Hepatic stellate cell (primary cell): ENCODE data around the gene FAM3D.
"Not testable (repeated sequence)": the region's sequence is repeated elsewhere in the genome, so short reads cannot be mapped to it uniquely, and the experiment has no call there.

ENCODE experiments used
- DNase-seq: peaks from one replicate; pipeline ENCODE4 v3.0.0; 2011; ENCODE audit warnings: low spot score

Gene FAM3D, protein sequence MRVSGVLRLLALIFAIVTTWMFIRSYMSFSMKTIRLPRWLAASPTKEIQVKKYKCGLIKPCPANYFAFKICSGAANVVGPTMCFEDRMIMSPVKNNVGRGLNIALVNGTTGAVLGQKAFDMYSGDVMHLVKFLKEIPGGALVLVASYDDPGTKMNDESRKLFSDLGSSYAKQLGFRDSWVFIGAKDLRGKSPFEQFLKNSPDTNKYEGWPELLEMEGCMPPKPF

DNA sequence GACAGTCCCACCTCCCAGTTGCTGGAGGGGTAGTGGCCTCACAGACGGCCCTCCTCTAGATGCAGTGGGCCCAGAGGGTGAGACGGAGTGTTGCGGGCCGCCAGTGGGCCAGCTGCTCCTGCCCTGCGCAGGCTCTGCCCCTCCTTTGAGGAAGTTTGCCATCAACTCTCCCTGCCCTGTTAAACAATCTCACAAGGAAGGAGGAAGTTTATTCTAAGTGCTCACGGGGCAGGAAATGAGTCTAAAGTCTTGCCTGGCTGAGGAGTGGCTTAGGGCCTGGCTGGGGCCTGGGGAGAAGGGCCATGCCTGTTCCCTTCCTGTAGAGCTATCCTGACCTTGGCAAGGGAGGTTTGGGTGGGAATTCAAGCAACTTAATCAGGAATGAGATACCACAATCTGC is at the start of gene FAM3D:
Gene FAM3D, minus strand, starts transcription at position 92 of the 400 bp plus-strand sequence. CDS start 11,211 bp downstream, outside the sequence.
- DNase-seq = no peak

DNA sequence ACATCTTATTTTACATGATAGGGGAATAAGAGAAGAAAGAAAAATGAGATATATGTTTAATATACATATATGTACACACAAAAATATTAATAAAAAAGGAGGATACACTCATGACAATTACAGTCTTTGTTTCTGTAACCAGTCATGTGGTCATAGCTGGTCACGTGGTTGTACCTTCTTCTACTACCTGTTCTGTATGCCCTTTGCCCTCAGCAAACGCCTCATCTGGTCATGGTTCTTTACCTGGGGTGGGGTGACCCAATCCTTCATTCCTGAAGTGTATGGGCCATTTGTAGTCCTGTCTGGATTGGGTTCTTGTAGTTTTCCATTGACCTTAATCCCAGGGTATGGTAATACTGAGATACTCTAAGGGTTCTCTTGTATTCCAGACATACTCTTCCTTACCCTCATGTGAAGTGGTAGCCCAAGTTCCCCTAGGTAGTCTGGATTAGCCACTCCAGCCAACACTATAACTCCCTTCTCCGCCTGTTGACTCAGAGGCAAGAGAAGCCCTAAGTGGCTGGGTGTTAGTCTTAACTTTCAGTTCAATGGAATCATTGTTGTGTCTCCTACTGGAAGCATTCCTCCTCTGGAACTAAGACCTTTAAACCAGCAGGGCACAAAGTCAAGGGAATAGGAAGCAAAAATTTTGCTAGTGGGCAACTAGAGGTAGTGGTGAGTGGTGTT is 47.3 kb upstream of the FAM3D start:
- no peak for DNase-seq

DNA sequence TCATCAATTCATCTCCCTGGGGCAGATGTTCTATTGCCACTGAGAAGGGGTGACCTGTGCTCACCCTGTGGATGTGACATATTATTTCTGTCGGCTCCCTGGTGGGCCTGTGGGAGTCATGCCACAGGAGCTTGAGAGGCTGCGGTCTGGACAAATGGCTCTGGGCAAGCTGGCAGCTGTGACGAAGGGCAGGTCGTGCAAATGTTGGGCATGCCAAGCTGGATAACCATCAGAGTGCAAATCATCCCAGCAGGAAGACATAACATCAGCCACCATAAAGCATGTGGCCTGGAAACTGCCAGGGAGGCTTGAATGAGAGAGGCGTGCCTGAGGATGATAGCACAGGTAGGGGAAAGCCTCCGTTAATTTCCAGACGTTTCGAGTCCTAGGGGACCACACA is 45.3 kb upstream of the FAM3D start:
- no peak for DNase-seq

DNA sequence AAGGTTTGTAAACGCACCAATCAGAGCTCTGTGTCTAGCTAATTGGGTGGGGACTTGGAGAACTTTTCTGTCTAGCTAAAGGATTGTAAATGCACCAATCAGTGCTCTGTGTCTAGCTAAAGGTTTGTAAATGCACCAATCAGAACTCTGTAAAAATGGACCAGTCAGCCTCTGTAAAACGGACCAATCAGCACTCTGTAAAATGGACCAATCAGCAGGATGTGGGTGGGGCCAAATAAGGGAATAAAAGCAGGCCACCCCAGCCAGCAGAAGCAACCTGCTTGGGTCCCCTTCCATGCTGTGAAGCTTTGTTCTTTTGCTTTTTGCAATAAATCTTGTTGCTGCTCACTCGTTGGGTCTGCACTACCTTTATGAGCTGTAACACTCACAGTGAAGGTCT is 42.4 kb upstream of the FAM3D start:
- DNase-seq = not testable (repeated sequence)

DNA sequence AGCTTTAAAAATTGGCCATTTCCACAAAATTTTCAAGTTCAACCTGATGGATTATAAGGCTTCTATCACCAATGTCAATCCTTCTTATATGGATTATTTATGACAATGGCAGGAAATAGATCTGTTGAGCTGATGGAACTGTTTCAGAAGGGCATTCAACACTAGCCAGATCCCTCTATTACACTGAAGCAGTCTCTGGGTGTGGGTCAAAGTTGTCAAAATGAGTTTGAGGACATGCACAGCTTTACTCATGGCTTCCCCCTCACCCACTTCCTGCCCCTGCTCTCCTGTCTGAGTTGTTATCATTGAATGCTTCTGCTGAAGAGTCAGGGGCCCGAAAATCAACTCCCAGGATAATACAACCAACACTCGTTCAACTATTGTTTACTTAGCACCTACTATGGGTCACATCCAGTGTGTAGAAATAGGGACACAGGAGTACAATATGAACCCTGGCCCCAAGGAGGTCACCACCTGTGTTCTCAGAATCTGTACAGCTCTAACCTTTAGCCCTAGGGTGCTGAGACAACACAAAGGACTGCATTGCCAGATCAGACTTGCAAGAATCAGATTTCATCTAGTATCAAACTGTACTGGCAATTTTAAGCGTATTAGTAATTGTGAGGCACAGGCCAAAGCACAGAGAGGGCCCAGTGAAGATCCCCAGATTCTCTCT is 41.7 kb upstream of the FAM3D start:
- no peak for DNase-seq

DNA sequence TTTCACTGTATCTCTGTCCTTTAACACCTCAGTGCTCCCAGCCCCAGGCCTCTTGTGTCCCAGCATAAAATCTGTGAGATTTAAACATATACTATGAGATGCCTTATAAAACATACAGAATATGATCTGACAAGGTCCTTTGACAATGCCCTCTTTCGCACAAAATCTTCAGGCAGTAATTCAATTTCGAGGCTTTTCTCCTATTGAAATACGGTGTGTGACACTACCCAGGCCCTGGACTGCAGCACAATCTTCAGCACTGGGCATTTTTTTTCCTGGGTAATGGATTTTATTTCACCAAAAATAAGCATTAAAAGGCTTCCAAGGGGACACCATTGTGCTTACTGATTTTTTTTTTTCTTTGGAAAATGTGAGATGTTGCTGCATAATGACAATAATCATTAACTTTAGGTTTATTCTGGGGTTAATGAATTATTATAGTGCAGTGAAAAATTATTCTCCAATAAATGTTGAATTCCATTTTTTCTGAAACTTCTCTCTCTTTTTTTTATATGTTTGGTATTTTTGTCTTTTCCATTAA is 40.9 kb upstream of the FAM3D start:
- no peak for DNase-seq

DNA sequence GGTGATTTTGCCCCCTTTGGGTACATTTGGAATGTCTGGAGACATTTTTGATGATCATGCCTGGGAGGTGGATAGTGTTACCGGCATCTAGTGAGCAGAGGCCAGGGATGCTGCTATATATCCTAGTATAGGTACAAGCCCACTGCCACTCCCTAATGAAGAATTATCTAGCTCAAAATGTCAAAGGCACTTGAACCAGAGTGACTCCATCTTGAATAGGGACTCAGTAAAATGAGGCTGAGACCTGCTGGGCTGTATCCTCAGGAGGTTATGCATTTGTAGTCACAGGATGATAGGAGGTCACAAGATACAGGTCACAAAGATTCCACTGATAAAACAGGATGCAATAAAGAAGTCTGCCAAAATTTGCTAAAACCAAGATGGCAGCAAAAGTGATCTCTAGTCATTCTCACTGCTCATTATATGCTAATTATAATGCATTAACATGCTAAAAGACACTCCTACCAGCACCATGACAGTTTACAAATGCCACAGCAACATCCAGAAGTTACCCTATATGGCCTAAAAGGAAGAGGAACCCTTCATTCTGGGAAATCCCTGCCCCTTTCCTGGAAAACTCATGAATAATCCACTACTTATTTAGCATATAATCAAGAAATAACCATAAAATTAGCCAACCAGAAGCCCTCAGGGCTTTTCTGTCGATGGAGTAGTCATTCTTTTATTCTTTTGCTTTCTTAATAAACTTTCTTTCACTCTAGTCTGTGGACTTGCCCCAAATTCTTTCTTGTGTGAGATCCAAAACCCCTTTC is 40.0 kb upstream of the FAM3D start:
- no peak for DNase-seq

DNA sequence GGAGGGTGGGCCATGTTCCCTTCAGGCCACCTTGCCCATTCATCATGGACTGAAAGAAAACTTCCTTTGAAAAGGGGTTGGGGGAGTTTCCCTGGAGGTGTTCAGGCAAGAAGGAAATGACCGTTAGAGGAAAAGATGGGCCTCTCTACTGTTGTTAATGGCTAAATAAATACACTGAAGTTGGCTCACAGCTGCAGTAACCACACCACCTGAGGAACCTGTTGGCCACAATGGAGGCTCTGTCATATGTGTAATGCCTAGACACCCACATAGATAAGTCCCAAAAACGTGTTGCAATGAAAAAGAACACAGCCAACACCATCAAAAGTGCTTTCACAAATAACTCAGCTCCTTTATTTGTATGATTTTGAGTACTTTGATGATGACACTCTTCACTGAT is 38.2 kb upstream of the FAM3D start:
- DNase-seq = no peak

DNA sequence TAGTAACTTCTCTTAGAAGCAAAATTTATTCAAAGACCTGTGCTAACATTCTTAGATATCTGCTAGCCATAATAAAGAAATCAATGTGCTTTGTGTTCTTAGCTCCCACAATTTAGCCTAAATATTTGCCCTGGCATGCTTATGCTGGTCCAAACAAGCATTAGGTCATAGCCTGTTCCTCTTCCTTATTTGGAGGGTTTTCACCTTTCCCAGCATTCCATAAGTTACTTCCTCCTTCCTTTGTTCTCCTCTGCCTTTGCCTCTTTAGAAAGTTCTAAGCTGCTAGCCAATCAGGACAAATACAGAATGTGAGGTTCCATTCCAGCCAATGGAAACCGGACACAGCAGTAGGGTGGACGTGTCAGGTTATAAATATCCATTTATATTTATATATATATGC is 37.7 kb upstream of the FAM3D start:
- not testable (repeated sequence) for DNase-seq

DNA sequence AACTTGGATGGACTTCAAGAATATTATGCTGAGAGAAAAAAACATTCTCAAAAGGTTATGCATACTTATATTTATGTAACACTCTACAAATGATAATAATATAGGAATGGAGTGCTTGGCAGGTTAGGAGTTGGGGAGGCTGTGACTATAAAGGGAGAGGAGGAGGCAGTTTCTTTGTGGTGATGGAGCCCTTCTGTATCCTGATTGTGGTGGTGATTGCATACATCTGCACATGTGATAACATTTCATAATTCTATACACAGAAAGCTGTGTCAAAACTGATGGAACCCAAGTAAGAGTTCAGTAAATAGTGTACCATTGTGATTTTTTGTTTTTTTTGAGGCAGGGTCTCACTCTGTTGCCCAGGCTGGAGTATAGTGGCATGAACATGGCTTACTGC is 31.7 kb upstream of the FAM3D start:
- DNase-seq = no peak

DNA sequence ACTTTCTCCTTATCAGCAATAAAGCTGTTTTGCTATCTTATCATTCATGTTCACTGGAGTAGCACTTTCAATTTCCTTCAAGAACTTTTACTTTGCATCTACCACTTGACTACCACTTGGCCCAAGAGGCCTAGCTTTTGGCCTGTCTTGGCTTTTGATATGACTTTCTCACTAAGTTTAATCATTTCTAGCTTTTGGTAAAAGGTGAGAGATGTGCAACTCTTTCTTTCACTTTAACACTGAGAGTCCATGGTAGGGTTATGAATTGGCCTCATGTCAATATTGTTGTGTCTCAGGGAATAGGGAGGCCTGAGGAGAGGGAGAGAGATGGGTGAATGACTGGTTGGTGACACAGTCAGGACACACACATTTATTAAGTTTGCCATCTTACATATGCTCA is 31.0 kb upstream of the FAM3D start:
- DNase-seq = no peak

DNA sequence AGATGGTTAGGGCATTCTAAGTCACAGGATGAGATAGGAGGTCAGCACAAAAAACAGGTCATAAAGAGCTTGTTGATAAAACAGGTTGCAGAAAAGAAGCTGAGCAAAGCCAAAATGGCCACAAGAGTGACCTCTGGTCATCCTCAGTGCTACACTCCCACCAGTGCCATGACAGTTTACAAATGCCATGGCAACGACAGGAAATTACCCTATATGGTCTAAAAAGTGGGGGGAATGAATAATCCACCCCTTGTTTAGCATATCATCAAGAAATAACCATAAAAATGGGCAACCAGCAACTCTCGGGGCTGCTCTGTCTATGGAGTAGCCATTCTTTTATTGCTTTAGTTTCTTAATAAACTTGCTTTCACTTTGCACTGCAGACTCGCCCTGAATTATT is 30.2 kb upstream of the FAM3D start:
- not testable (repeated sequence) for DNase-seq

DNA sequence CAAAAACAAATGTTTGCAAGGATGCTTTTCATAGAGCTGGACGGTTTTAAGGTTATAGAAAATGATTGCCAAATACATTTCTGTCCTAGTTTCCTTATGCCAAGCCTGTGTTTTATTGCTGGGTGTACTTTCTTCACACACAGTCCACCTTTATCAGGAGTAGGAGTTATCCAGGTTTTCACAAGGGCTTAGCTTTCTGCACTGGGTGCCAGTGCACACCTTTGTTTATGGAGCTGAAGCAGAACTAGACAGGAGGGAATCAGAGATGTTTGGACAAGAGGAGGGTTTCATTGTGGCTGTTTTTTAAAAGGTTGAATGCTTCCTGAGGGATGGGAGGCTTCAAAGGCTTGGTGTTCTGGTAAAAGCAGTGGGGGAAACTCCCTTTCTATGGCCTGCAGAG is 29.5 kb upstream of the FAM3D start:
- no peak for DNase-seq

DNA sequence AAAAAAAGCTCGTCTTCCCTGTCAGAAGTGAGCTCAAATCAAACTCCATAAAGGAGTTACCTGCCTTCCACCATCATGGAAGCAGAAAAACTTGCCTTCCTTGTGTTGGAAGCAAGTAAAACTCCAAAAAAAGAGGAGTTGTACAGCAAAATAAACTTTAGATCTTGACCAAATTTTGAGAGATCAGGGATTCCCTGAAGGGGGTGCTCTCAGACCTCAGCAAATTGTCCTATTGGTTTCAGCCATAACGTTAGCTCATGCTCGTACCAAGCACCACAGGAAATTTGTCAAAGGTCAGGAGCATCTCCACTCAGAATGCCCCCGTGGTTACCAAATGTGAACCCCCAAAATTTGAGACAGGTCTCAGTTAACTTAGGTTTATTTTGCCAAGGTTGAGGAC is 28.7 kb upstream of the FAM3D start:
- not testable (repeated sequence) for DNase-seq

DNA sequence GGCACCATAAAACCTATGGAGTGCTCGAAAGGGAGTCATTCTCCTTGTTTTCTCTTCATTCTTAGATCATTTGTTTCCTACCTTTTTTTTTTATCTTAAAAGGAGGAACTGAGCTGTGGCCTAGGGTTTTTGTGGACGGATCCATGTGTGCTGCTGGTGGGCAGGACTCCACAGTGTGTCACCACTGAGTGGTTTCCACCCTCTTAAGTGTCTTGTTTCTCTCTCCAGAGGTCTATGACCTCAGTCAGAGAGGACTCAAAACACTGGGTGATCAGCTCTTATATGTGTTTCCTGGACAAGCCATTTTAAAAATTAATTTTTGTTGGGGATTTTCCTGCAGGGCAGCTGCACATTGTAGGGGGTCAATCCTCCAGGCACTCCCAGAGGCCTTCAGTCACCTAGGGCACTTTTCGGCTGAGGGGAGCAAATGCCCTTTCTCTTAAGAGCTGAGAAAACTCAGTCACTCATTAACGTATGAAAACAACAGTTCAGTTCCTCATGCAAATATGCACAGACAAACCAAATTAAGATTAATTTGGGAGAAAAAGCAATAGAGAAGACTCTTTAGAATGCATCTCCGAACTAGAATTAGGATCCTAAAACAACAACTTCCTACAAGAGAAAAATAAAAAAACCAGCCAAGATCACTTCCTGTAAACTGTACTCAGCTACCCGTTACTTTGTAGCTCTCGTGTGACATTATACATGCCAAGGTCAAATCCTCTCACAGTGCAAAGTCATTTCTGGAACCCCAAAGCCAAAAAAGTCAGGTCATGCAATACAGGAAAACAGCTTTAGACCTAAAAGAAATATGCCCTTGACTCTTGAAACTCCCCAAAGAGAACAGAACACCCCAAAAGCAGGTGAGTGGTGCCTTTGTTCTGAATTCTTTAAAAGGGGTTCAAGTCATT is 27.6 kb upstream of the FAM3D start:
- DNase-seq = no peak

DNA sequence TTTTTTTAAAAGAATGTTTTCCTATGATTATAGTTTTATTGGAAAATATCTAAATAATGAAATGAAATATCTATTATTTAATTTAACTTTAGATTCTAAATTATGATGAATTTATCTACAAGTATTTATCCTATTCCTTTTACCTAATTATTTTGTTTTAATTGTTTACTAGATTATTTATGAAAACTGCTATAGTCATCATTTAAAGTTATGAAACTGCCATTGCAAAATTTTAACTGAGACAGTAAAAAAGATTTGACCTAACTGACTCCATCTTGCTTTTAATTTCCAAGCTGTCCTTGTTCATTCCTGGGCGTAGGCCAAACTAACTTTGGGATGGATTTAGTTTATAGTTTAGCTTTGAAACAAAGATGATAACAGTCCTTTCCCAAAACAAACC is 25.9 kb upstream of the FAM3D start:
- no peak for DNase-seq

DNA sequence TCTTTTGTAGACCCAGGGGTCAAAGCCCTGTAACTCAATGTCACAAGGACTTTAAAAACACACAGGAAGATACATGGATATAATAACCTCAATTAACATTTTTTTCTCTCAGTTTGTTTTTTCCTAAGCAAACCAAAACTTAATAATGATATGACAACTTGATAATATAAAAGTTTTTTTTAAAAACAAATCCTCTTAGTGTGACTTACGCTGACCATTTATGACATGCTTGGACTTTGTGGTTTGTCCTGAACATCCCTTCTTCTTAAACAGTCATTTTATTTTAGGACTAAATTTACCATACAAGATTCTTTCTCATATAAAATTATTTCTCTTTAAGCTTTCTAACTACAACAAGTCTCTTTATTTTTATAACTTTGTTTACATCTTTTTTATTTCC is 25.4 kb upstream of the FAM3D start:
- no peak for DNase-seq

DNA sequence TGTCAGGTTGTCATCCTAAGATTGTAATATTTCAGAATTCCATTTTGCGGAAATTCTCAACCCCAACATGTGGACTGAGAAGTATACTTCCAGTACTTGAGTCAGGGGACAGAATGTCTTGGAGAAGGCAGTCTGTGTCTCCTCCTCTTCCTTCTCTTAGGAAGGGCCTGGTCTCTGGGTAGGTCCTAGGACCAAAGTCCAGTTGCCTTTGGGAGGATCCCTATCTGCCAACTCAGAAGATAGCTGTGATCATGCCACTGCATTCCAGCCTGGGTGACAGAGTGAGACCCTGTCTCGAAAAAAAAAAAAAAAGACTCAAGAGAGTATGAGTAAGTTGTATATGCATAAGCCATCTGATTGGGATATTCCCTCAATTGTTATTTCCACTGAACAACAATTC is 23.9 kb upstream of the FAM3D start:
- DNase-seq = no peak

DNA sequence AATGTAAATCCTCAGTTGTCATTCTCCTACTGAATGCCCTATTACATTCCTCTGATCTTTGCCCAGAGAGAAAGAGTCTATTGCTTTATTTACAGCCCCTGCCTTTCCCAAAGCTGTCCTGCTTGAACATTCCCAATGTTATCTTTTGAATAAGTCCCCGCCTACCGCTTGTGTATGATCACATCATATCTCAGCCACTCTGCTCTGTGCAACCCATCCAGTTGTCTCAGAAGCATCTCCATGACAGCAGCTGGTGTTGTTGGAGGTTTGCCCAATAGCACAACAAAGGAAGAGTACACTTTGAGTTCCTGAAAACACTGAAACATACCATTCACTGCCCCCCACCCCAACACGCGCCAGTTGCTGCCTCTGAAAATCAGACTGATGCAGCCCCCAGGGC is 22.0 kb upstream of the FAM3D start:
- DNase-seq = no peak

DNA sequence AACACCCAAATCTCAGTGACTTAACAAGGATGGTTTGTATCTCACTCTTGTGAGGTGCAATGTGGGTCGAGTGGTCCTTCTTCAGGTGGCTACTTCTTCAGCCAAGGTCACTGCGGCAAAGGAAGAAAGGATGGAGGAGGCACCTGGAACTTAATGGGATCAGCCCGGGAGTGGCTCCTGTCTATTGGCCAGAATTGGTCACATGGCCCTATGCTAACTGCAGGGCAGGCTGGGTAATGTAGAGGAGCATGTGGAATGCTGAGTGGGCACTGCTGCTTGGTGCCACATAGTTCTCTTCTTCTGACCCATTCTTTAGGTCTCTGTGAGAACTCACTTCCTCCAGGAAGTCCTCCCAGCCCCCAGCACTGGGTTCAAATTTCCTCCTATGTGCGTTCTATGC is 20.3 kb upstream of the FAM3D start:
- DNase-seq = no peak

DNA sequence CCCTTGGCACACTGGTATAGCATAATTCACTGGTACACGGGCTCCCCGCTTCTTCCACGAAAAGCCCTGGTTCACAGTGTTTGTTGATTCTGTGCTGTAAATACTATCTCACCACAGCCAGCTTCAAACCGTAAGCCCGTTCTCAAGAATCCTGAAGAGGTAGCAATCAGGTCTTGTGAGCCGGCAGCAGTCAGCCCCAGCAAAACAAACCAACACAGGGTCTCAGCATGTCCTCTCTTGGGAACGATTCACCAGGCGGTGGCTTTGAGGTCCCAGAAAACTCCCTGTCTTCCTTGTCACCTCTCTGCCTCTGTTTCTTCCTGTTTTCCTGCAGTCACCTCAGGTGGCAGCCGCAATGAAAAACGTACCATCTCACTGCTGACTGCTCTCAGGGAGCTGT is 19.1 kb upstream of the FAM3D start:
- no peak for DNase-seq
